Activated CD4-positive, alpha-beta T cell treated with anti-CD3 and anti-CD28 coated beads, Interleukin-2, Interleukin-6, amounts not matched to agents 100 ng/mL and 50 ng/mL, durations not matched to agents 16 hours and 8 hours (primary cell): Measurements from ENCODE around the gene SUN5.
A peak's percentile ranks its signal among the peaks of the same experiment; 100 is the strongest.
"Not testable (repeated sequence)": the region's sequence is repeated elsewhere in the genome, so short reads cannot be mapped to it uniquely, and the experiment has no call there.

Experiments
- DNase-seq: peaks from one replicate; pipeline ENCODE4 v3.0.0-alpha.2; 2020

The SUN5 gene

GRCh38 chr20:32975121-32975520 is 29.1 kb downstream of the SUN5 start:
- DNase-seq = not testable (repeated sequence)

- not testable (repeated sequence) for DNase-seq
Observed at GRCh38 chr20:32974204-32975064, 29.8 kb downstream of the SUN5 start.

- DNase-seq = no peak
Observed at GRCh38 chr20:32973077-32973717, 31.0 kb downstream of the SUN5 start.

GRCh38 chr20:32972181-32973076 is 31.8 kb downstream of the SUN5 start:
- peak; percentile 93 for DNase-seq

GRCh38 chr20:32971703-32972161 is 32.5 kb downstream of the SUN5 start:
- peak; percentile 50 for DNase-seq

- DNase-seq = no peak
Observed at GRCh38 chr20:32970973-32971300, 33.3 kb downstream of the SUN5 start.

- DNase-seq = no peak
Observed at GRCh38 chr20:32970115-32970972, 33.9 kb downstream of the SUN5 start.

GRCh38 chr20:32969356-32970114 is 34.7 kb downstream of the SUN5 start:
- DNase-seq = no peak

GRCh38 chr20:32968478-32969241 is 35.6 kb downstream of the SUN5 start:
- no peak for DNase-seq

- DNase-seq = peak; percentile 31
Observed at GRCh38 chr20:32967961-32968457, 36.2 kb downstream of the SUN5 start.

GRCh38 chr20:32966881-32967781 is 37.1 kb downstream of the SUN5 start:
- peak; percentile 73 for DNase-seq

GRCh38 chr20:32966382-32966781 is 37.9 kb downstream of the SUN5 start:
- DNase-seq = no peak

GRCh38 chr20:32965581-32966373 is 38.5 kb downstream of the SUN5 start:
- no peak for DNase-seq

- DNase-seq = no peak
Observed at GRCh38 chr20:32965115-32965514, 39.1 kb downstream of the SUN5 start.

- DNase-seq = no peak
Observed at GRCh38 chr20:32964575-32964974, 39.7 kb downstream of the SUN5 start.

- no peak for DNase-seq
Observed at GRCh38 chr20:32963176-32963575, 41.1 kb downstream of the SUN5 start.

GRCh38 chr20:32962646-32963045 is 41.6 kb downstream of the SUN5 start:
- DNase-seq = not testable (repeated sequence)

- no peak for DNase-seq
Observed at GRCh38 chr20:32962053-32962452, 42.2 kb downstream of the SUN5 start.
